ENCODE measurements around the gene PCDHGA1. TPM values are rescaled to one million over a fixed set of nuclear protein-coding genes. Genes with fewer than 3 reads are reported as not detected.
A peak's percentile ranks its signal among the peaks of the same experiment; 100 is the strongest.

PCDHGA1 gene
- total RNA-seq, 1 donor from 2014 or later, result 0.47 TPM

- no peak for TF ChIP-seq CTCF (IDR thresholded peaks at IDR 0.05; ENCODE audit: unreplicated experiment)
Measured at GRCh38 chr5:141511771-141512325, 181.5 kb downstream of the PCDHGA1 start.

GRCh38 chr5:141512390-141512910 is 182.1 kb downstream of the PCDHGA1 start:
- H3K27ac Mint-ChIP-seq, result peak overlapping the region; percentile 95
- H3K9me3 Mint-ChIP-seq, result no peaks in the 10 kb centered on the region
- peak overlapping the region; percentile 79 for H3K4me3 Mint-ChIP-seq
- peaks cover 9% of the 10 kb centered on the region for H3K36me3 Mint-ChIP-seq
- TF ChIP-seq CTCF (IDR thresholded peaks at IDR 0.05; ENCODE audit: unreplicated experiment), result peak; percentile 94
- H3K27me3 Mint-ChIP-seq (ENCODE audit: low read depth), result no peaks in the 10 kb centered on the region
- DNase-seq (ENCODE audit: low spot score in 2 of 2, unreplicated experiment in 2 of 2), result peak; percentile 79 to 91
- peaks cover 58% of the 10 kb centered on the region for H3K4me1 Mint-ChIP-seq

More at GRCh38 chr5:141511771-141512325, 181.5 kb downstream of the PCDHGA1 start:
- Mint-ChIP-seq H3K4me3 (no peak overlapping the region), H3K4me1 (peaks cover 64% of the 10 kb centered on the region), H3K27ac (peak overlapping the region; percentile 48), H3K36me3 (peaks cover 9% of the 10 kb centered on the region), H3K9me3 (no peaks in the 10 kb centered on the region), H3K27me3 (ENCODE audit: low read depth) (no peaks in the 10 kb centered on the region)
- no peak for DNase-seq (ENCODE audit: low spot score in 2 of 2, unreplicated experiment in 2 of 2)

GRCh38 chr5:141512911-141513626 is 182.8 kb downstream of the PCDHGA1 start:
- Mint-ChIP-seq H3K4me3 (peak overlapping the region; percentile 79), H3K27me3 (ENCODE audit: low read depth) (no peaks in the 10 kb centered on the region), H3K4me1 (peaks cover 55% of the 10 kb centered on the region), H3K9me3 (no peaks in the 10 kb centered on the region), H3K27ac (peak overlapping the region; percentile 95), H3K36me3 (peaks cover 10% of the 10 kb centered on the region)
- peak in 1 of 2 experiments; percentile 67 for DNase-seq (ENCODE audit: low spot score in 2 of 2, unreplicated experiment in 2 of 2)
- no peak for TF ChIP-seq CTCF (IDR thresholded peaks at IDR 0.05; ENCODE audit: unreplicated experiment)

- DNase-seq (ENCODE audit: low spot score in 2 of 2, unreplicated experiment in 2 of 2), result peak; percentile 67 to 81
- no peaks in the 10 kb centered on the region for H3K27me3 Mint-ChIP-seq (ENCODE audit: low read depth)
Measured at GRCh38 chr5:141513627-141514329, 183.5 kb downstream of the PCDHGA1 start.

More at GRCh38 chr5:141513627-141514329, 183.5 kb downstream of the PCDHGA1 start:
- peak overlapping the region; percentile 95 for H3K27ac Mint-ChIP-seq
- H3K9me3 Mint-ChIP-seq, result no peaks in the 10 kb centered on the region
- peaks cover 12% of the 10 kb centered on the region for H3K36me3 Mint-ChIP-seq
- H3K4me1 Mint-ChIP-seq, result peaks cover 50% of the 10 kb centered on the region
- TF ChIP-seq CTCF (IDR thresholded peaks at IDR 0.05; ENCODE audit: unreplicated experiment), result no peak
- H3K4me3 Mint-ChIP-seq, result peak overlapping the region; percentile 79

Measured in mesothelial cell of epicardium (in vitro differentiated cells).